COR-L47 (cell line): ENCODE data around the gene CARD14.
"Not testable (repeated sequence)": the region's sequence is repeated elsewhere in the genome, so short reads cannot be mapped to it uniquely, and the experiment has no call there.

ENCODE experiments used
- DNase-seq: peaks from one replicate; lab custom pipeline; 2025; lab: John Stamatoyannopoulos, UW

The CARD14 gene

GRCh38 chr17:80183581-80184422 lies 14.0 kb downstream of the CARD14 start:
- no peak for DNase-seq

- DNase-seq: no peak
These were observed 14.5 kb downstream of the CARD14 start for GRCh38 chr17:80184423-80184714.

- DNase-seq: no peak
These were observed 16.1 kb downstream of the CARD14 start for GRCh38 chr17:80185968-80186367.

- no peak for DNase-seq
These were observed 17.3 kb downstream of the CARD14 start for GRCh38 chr17:80187090-80187489.

- DNase-seq: no peak
These were observed 17.7 kb downstream of the CARD14 start for GRCh38 chr17:80187515-80187941.

- no peak for DNase-seq
These were observed 19.8 kb downstream of the CARD14 start for GRCh38 chr17:80189611-80190010.

GRCh38 chr17:80190716-80191115 lies 20.9 kb downstream of the CARD14 start:
- no peak for DNase-seq

GRCh38 chr17:80191192-80191591 lies 21.4 kb downstream of the CARD14 start:
- no peak for DNase-seq

GRCh38 chr17:80191865-80192661 lies 22.2 kb downstream of the CARD14 start:
- no peak for DNase-seq

GRCh38 chr17:80195141-80195540 lies 25.3 kb downstream of the CARD14 start:
- peak; percentile 23 for DNase-seq

- DNase-seq: no peak
These were observed 26.1 kb downstream of the CARD14 start for GRCh38 chr17:80195671-80196529.

- no peak for DNase-seq
These were observed 26.8 kb downstream of the CARD14 start for GRCh38 chr17:80196652-80197051.

GRCh38 chr17:80198144-80198661 lies 28.4 kb downstream of the CARD14 start:
- no peak for DNase-seq

- DNase-seq: not testable (repeated sequence)
These were observed 29.5 kb downstream of the CARD14 start for GRCh38 chr17:80199295-80199694.

- DNase-seq: no peak
These were observed 31.6 kb downstream of the CARD14 start for GRCh38 chr17:80201446-80201845.

- no peak for DNase-seq
These were observed 32.4 kb downstream of the CARD14 start for GRCh38 chr17:80202197-80202596.

- no peak for DNase-seq
These were observed 33.7 kb downstream of the CARD14 start for GRCh38 chr17:80203471-80203963.

GRCh38 chr17:80204626-80205468 lies 35.0 kb downstream of the CARD14 start:
- no peak for DNase-seq

- DNase-seq: no peak
These were observed 36.0 kb downstream of the CARD14 start for GRCh38 chr17:80205811-80206210.

- DNase-seq: no peak
These were observed 38.2 kb downstream of the CARD14 start for GRCh38 chr17:80208050-80208449.

GRCh38 chr17:80209765-80210164 lies 39.9 kb downstream of the CARD14 start:
- DNase-seq: no peak
